Activated CD4-positive, alpha-beta T cell treated with anti-CD3 and anti-CD28 coated beads, Interleukin-2, amount 10 ng/mL, durations not matched to agents 24 days and 14 days (primary cell): ENCODE measurements around the gene PCCB. TPM values are rescaled to one million over a fixed set of nuclear protein-coding genes. Genes with fewer than 3 reads are reported as not detected.
"Not testable (repeated sequence)": the region's sequence is repeated elsewhere in the genome, so short reads cannot be mapped to it uniquely, and the experiment has no call there.

Experiments
- DNase-seq: peaks from one replicate; pipeline ENCODE4 v3.0.0; 2022
- H3K27ac Mint-ChIP-seq: one replicate; pipeline ENCODE4 v1.8.0; 2022; ENCODE audit warnings: mild to moderate bottlenecking, mixed read lengths
- H3K27me3 Mint-ChIP-seq: one replicate; pipeline ENCODE4 v1.8.0; 2022; ENCODE audit warnings: mixed read lengths
- H3K36me3 Mint-ChIP-seq: one replicate; pipeline ENCODE4 v1.8.0; 2022; ENCODE audit warnings: low read depth, mild to moderate bottlenecking, mixed read lengths
- H3K4me1 Mint-ChIP-seq: one replicate; pipeline ENCODE4 v1.8.0; 2021; ENCODE audit warnings: mixed read lengths
- H3K4me3 Mint-ChIP-seq: one replicate; pipeline ENCODE4 v1.8.0; 2022; ENCODE audit warnings: mild to moderate bottlenecking, moderate library complexity, mixed read lengths
- H3K9me3 Mint-ChIP-seq: one replicate; pipeline ENCODE4 v1.8.0; 2021; ENCODE audit warnings: mixed read lengths
- intact Hi-C: fragments of 100-400 bp; cut with micrococcal nuclease; formaldehyde crosslinking; loops from one replicate; pipeline ENCODE4 v1.15.1; 2023
- total RNA-seq: library from RNA; stranded (reverse); gene quantifications from 2 replicates; pipeline ENCODE4 v1.2.3, GENCODE V29; 2022

PCCB gene
- total RNA-seq, 1 donor from 2014 or later = 45.4 TPM

DNA sequence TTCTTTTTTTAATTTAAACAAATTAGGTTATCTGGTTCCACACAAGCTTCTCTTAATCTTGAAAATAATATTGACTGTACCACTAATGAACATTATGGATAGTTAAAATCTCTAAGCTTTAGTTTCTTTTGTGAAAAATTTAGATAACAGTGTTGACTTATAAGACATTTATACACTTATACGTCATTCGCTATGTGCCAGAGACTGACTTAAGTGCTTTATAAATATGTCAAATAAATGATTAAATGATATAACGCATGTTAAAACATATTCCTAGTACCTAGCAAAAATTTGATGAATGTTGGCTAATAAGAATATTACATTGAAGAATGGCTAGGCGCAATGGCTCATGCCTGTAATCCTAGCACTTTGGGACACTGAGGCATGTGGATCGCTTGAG lies 96.3 kb downstream of the PCCB start:
- no peaks in the 10 kb centered on the region for H3K27me3 Mint-ChIP-seq
- DNase-seq = no peak
- no peaks in the 10 kb centered on the region for H3K9me3 Mint-ChIP-seq
- H3K4me1 Mint-ChIP-seq = peaks cover 2% of the 10 kb centered on the region
- H3K36me3 Mint-ChIP-seq = peaks cover 18% of the 10 kb centered on the region
- no peak overlapping the region for H3K27ac Mint-ChIP-seq
- intact Hi-C loops = no loop called here
- no peak overlapping the region for H3K4me3 Mint-ChIP-seq

DNA sequence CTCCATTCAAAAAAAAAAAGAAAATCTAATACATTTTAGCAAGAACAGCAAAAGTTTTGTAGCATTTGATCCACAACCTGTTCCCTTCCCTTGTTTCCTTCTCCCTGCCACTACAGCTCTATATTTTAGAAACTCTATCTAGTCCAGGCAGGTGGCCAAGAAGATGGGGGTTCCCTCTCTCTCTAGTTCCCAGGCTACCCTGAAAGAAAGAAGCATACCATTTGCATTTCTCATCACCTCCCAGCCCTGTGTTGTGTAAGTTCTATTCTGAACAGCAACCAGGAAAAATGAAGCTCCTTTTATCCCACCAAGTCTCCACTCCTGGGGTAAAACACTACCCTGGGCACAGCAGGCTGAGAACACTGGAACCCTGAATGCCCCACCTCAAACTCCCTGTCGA lies 100.0 kb downstream of the PCCB start:
- intact Hi-C loops = loop anchor here (5.0 kb wide), 1 partner anchor 402 kb away; the partner anchor contains the start of gene STAG1
- Mint-ChIP-seq H3K9me3 (no peaks in the 10 kb centered on the region), H3K4me3 (no peak overlapping the region), H3K4me1 (peaks cover 8% of the 10 kb centered on the region), H3K36me3 (peaks cover 14% of the 10 kb centered on the region), H3K27me3 (no peaks in the 10 kb centered on the region), H3K27ac (no peak overlapping the region)
- no peak for DNase-seq

DNA sequence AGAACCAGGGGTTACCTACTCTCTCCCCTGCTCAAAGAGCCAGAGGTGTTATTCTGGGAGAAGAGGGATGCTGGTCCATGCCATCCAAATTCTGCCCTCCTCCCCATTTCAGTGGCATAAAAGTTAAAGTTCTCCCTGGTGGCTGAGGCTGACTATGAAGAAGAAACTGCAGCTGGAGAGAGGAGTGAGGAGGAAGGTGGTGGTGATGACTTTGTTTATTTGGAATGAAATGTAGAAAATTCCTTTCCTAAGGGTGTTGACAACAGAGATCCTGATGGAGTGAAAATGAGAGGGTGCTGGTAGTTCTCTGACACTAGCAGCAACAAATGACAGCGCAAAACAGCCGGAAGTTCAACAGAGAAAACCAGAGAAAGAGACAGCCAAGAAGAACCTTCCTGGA lies 100.4 kb downstream of the PCCB start:
- H3K4me1 Mint-ChIP-seq = peaks cover 8% of the 10 kb centered on the region
- H3K27me3 Mint-ChIP-seq = no peaks in the 10 kb centered on the region
- DNase-seq = no peak
- H3K4me3 Mint-ChIP-seq = no peak overlapping the region
- H3K27ac Mint-ChIP-seq = no peak overlapping the region
- no peaks in the 10 kb centered on the region for H3K9me3 Mint-ChIP-seq
- H3K36me3 Mint-ChIP-seq = peaks cover 17% of the 10 kb centered on the region
- intact Hi-C loops = loop anchor here (5.0 kb wide), 1 partner anchor 402 kb away; the partner anchor contains the start of gene STAG1

DNA sequence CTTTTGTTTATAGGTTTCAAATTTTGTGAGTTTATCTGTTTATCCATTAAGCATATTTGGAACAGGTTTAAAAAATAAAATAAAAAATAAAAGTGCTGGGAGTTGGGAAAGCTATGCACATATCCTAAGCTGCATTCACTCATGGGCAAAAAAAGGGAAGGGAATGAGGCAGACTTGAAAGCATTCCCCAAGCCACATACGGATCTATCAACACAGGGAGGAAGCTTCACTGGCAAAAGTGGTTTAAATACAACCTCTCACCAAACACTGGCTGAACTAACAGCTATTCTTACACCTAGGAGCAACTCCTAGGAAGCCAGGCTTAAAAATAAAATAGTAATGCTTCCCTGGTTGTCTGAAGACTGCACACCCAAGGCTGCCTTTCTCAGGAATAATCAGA lies 101.2 kb downstream of the PCCB start:
- Mint-ChIP-seq H3K4me1 (peaks cover 8% of the 10 kb centered on the region), H3K27ac (no peak overlapping the region), H3K9me3 (peaks cover 4% of the 10 kb centered on the region), H3K36me3 (peaks cover 21% of the 10 kb centered on the region), H3K27me3 (no peaks in the 10 kb centered on the region), H3K4me3 (no peak overlapping the region)
- DNase-seq = no peak
- intact Hi-C loops = loop anchor here (5.0 kb wide), 1 partner anchor 401 kb away; the partner anchor contains the start of gene STAG1

DNA sequence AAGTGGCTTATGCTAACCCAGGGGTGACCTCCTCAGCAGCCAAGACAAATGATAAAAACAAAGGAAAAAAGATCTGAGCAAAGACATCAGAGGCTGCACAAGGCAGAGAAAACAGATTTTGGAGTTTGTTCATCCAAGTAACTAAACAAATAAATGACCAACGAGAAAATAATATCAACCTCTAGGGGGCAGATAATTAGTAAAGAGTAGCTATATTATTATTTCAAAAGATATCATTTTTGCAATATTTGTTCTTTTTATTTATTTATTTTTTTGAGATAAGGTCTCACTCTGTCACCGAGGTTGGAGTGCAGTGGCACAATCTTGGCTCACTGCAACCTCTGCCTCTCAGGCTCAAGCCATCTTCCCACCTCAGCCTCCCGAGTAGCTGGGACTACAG lies 101.8 kb downstream of the PCCB start:
- peaks cover 8% of the 10 kb centered on the region for H3K4me1 Mint-ChIP-seq
- H3K4me3 Mint-ChIP-seq = no peak overlapping the region
- H3K9me3 Mint-ChIP-seq = peaks cover 4% of the 10 kb centered on the region
- H3K27me3 Mint-ChIP-seq = no peaks in the 10 kb centered on the region
- intact Hi-C loops = loop anchor here (5.0 kb wide), 1 partner anchor 400 kb away; the partner anchor contains the start of gene STAG1
- H3K36me3 Mint-ChIP-seq = peaks cover 21% of the 10 kb centered on the region
- H3K27ac Mint-ChIP-seq = no peak overlapping the region
- no peak for DNase-seq

DNA sequence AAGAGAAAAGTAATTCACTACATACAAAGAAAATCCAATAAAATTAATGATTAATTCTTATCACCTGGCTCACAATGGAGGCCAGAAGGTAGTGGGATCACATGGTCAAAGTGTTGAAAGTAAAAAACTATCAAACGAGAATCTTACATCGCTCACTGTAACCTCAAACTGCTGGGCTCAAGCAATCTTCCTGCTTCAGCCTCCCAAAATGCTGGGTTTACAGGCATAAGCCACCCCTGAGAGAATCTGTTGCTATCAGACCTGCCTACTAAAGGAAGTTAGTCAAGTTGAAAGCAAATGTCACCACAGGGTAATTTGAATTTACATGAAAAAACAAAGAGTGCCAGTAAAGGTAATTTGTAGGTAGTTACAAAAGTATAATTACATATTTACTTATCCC lies 103.3 kb downstream of the PCCB start:
- intact Hi-C loops = loop anchor here (5.0 kb wide), 1 partner anchor 399 kb away; the partner anchor contains the start of gene STAG1
- H3K9me3 Mint-ChIP-seq = peaks cover 4% of the 10 kb centered on the region
- H3K36me3 Mint-ChIP-seq = peaks cover 23% of the 10 kb centered on the region
- DNase-seq = peak; percentile 72
- no peaks in the 10 kb centered on the region for H3K27me3 Mint-ChIP-seq
- peaks cover 8% of the 10 kb centered on the region for H3K4me1 Mint-ChIP-seq
- peak overlapping the region; percentile 34 for H3K27ac Mint-ChIP-seq
- no peak overlapping the region for H3K4me3 Mint-ChIP-seq

DNA sequence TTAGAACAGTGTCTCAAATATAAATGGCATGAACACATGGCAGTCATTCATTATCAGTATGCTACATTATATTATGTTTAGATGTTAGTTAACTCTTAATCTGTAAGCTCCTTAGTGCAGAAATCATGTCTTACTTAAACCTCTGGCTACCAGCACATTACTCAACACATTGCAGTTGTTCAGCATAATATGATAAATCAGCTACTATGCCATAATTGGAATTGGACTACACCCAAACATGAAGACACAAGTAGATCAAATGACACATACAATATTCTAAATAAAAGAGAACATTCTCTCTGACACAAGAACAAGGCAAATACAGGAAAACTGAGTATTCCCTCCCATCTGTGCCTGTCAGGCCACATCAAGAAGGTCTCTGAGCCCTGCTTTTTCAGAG lies 116.1 kb downstream of the PCCB start:
- H3K4me1 Mint-ChIP-seq = no peaks in the 10 kb centered on the region
- no peak for DNase-seq
- no peaks in the 10 kb centered on the region for H3K27me3 Mint-ChIP-seq
- H3K27ac Mint-ChIP-seq = no peak overlapping the region
- H3K36me3 Mint-ChIP-seq = peaks cover 14% of the 10 kb centered on the region
- no peaks in the 10 kb centered on the region for H3K9me3 Mint-ChIP-seq
- intact Hi-C loops = no loop called here
- no peak overlapping the region for H3K4me3 Mint-ChIP-seq

DNA sequence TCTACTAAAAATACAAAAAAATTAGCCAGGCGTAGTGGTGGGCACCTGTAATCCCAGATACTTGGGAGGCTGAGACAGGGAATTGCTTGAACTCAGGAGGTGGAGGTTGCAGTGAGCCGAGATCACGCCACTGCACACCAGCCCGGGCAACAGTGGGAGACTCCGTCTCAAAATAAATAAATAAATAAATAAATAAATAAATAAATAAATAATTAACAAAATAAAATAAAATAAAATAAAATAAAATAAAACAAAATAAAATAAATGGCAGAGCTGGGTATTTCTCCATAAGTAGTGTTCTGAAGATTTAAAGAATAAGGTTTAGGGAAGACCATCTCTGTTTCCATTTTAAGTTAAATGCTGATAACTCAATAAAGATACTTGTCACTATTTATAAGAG lies 125.7 kb downstream of the PCCB start:
- intact Hi-C loops, H3K4me3 Mint-ChIP-seq, DNase-seq, H3K27me3 Mint-ChIP-seq, H3K27ac Mint-ChIP-seq, H3K4me1 Mint-ChIP-seq: not testable (repeated sequence)
- Mint-ChIP-seq H3K36me3 (peaks cover 29% of the 10 kb centered on the region), H3K9me3 (peaks cover 11% of the 10 kb centered on the region)

DNA sequence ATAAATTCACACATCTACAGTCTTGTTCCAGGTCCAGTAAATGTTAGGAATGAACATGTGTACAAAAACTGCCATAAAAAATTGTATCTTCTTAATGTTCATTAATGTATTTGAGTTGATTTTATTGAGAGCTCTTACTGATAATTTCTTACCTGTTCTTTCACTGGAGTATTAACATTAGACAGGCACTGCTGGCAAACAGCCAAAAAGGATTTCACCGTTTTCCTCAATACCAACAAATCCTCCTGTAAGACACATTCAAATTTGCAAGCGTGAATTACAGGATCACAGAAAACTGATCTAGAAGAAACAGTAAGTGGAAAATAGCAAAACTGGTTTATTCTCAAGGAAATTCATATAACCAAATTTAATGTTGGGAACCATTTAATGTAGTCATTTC lies 127.4 kb downstream of the PCCB start:
- no peak overlapping the region for H3K4me3 Mint-ChIP-seq
- peaks cover 6% of the 10 kb centered on the region for H3K9me3 Mint-ChIP-seq
- intact Hi-C loops = no loop called here
- peaks cover 21% of the 10 kb centered on the region for H3K36me3 Mint-ChIP-seq
- no peak for DNase-seq
- no peak overlapping the region for H3K27ac Mint-ChIP-seq
- no peaks in the 10 kb centered on the region for H3K4me1 Mint-ChIP-seq
- H3K27me3 Mint-ChIP-seq = no peaks in the 10 kb centered on the region

DNA sequence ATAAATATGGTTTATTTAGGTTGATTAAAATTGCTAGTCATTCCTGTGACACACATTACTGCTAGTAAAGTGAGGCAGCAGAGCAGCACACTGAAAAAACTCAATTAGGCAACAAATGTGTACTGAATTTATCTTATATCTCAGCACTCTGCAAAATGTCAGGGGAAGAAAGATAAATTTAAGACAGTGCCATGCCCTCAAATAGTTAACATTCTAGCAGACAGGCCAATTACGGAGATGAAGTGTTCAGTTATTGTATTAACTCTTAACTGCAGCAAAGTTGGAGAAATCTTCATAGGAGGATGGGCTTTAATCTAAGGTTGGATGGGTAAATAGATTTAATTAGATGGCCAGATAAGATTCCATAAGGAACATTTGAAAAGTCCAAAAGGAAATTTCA lies 127.9 kb downstream of the PCCB start:
- DNase-seq = no peak
- no peak overlapping the region for H3K27ac Mint-ChIP-seq

More for the DNA sequence above, 127.9 kb downstream of the PCCB start:
- H3K36me3 Mint-ChIP-seq = peaks cover 18% of the 10 kb centered on the region
- intact Hi-C loops = no loop called here
- no peak overlapping the region for H3K4me3 Mint-ChIP-seq
- H3K27me3 Mint-ChIP-seq = no peaks in the 10 kb centered on the region
- H3K4me1 Mint-ChIP-seq = no peaks in the 10 kb centered on the region
- peaks cover 5% of the 10 kb centered on the region for H3K9me3 Mint-ChIP-seq

Other genes with a start within 250 kb of the PCCB start
- 37.9 and 39.5 TPM in 2 replicates for gene MSL2, start 54.0 kb upstream of the PCCB start, total RNA-seq